Measurements from ENCODE around the gene SDK1.

Gene SDK1

DNA sequence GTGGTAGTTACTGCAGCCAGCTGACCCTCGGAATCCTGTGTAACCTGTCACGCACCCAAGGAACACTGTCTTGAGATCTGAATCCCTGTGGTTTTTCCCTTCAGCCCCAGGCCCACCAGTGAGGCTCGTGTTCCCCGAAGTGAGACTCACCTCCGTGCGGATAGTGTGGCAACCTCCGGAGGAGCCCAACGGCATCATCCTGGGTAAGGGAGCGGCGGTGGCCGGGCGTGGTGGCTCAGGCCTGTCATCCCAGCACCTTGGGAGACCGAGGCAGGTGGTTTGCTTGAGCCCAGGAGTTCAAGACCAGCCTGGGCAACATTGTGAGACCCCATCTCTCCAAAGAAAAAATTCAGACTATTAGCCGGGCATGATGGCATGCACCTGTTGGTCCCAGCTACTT, 831.2 kb downstream of the SDK1 start:
- DNase-seq (ENCODE audit: low spot score), result no peak
- CTCF ChIA-PET, result interaction anchor here (0.7 kb wide), 1 partner anchor 209 kb away, joined by 4 read pairs; no protein-coding TSS in a partner anchor
- TF ChIP-seq, protein P1, sequence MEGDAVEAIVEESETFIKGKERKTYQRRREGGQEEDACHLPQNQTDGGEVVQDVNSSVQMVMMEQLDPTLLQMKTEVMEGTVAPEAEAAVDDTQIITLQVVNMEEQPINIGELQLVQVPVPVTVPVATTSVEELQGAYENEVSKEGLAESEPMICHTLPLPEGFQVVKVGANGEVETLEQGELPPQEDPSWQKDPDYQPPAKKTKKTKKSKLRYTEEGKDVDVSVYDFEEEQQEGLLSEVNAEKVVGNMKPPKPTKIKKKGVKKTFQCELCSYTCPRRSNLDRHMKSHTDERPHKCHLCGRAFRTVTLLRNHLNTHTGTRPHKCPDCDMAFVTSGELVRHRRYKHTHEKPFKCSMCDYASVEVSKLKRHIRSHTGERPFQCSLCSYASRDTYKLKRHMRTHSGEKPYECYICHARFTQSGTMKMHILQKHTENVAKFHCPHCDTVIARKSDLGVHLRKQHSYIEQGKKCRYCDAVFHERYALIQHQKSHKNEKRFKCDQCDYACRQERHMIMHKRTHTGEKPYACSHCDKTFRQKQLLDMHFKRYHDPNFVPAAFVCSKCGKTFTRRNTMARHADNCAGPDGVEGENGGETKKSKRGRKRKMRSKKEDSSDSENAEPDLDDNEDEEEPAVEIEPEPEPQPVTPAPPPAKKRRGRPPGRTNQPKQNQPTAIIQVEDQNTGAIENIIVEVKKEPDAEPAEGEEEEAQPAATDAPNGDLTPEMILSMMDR (conservative IDR thresholded peaks at IDR 0.05; ENCODE audit: low read depth), result no peak
- POLR2A ChIA-PET (ENCODE audit: low non-redundant PET), result no interaction called here
- no peak overlapping the region for H3K27ac ChIP-seq

DNA sequence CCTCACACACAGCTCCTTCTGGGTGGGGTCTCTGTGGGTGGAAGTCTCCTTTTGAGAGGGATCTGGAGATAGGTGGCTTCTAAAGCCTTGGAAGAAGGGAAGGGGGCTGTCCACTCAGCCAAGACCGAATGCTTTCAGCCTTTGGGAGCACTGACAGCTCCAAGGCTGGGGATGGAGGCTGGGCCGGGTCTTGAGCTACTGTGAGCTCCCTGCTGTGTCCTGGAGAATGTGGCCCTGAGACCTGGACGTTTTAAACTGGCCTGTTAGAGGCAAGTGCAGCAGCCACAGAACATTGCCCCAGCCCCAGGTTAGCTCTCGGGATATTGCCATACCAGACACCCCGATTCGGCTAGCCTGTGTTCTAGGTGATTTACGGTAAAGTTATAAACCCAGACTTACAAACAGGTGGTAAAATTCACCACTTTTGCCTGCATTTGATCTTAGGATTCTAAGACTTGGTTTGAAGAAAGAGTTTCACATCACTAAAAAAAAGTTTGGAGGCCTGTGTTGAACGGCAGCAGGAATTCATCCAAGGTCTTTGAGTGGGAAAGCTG, 832.5 kb downstream of the SDK1 start:
- DNase-seq (ENCODE audit: low spot score), result no peak
- TF ChIP-seq, protein P1 (conservative IDR thresholded peaks at IDR 0.05; ENCODE audit: low read depth), result no peak
- ChIA-PET CTCF (interaction anchor here (0.6 kb wide), 2 partner anchors 19 to 103 kb away, joined by 3 to 10 read pairs; no protein-coding TSS in a partner anchor), POLR2A (ENCODE audit: low non-redundant PET) (no interaction called here)
- H3K27ac ChIP-seq, result no peak overlapping the region

DNA sequence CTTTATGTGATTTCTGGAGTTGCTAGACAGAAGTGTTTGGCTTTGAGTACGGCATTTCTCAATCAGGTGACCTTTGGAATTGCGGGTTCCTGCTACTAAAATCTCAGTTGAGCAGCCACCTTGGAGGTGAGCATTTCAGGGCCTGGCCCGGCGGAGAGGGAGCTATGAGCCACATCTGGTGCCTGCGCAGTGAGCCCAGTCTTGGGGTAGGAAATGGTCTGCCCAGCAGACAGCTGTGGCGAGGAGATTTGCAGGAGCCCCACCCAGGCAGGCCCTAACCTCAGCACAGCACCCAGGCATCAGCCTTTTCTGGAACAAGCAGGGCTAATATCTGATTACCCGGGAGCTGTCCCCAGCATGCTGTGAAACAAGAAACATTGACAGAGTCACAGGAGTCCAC, 833.2 kb downstream of the SDK1 start:
- no peak overlapping the region for H3K27ac ChIP-seq
- ChIA-PET CTCF (no interaction called here), POLR2A (ENCODE audit: low non-redundant PET) (no interaction called here)
- DNase-seq (ENCODE audit: low spot score), result no peak
- TF ChIP-seq, protein P1 (conservative IDR thresholded peaks at IDR 0.05; ENCODE audit: low read depth), result no peak

DNA sequence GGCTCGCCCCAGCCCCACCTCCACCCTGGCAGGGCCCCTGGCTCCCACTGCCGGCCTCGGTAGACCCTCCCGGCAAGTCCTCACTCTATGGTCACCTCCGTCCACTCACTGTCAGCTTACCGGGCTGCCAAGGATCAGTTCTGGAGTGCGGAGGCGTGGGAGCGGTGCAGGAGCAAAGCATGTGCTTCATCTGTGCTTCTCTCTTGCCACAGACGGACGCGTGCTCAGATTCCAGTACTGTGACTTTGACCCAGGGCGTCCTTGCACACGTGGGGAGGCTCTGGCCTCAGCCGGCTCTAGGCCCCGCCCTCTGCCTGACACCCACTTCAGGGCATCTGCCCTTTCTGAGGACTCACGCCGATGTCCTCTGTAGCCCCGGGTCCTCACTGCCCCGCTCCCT, 833.6 kb downstream of the SDK1 start:
- CTCF ChIA-PET, result no interaction called here
- H3K27ac ChIP-seq, result no peak overlapping the region
- POLR2A ChIA-PET (ENCODE audit: low non-redundant PET), result no interaction called here
- TF ChIP-seq, protein P1 (conservative IDR thresholded peaks at IDR 0.05; ENCODE audit: low read depth), result no peak
- no peak for DNase-seq (ENCODE audit: low spot score)

DNA sequence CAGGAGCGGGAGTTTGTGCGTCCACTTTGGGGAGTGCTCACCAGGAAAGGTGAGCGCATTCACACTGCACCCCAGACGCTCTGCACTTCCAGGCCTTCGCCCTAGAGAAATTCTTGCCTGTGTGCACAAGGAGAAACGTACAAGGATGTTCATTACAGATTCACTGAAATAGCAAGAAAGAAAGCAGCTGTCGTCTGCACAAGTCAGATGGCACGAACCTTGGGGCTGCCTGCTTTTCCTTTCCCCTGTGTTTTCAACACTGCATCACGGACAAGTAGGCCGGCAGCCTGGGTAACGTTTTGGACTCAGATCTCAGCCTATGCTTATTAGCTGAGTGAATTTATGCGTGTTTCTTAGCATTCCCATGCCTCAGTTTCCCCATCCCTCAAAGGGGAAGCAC, 834.2 kb downstream of the SDK1 start:
- TF ChIP-seq, protein P1 (conservative IDR thresholded peaks at IDR 0.05; ENCODE audit: low read depth), result no peak
- H3K27ac ChIP-seq, result no peak overlapping the region
- no peak for DNase-seq (ENCODE audit: low spot score)
- CTCF ChIA-PET, result no interaction called here
- POLR2A ChIA-PET (ENCODE audit: low non-redundant PET), result no interaction called here

DNA sequence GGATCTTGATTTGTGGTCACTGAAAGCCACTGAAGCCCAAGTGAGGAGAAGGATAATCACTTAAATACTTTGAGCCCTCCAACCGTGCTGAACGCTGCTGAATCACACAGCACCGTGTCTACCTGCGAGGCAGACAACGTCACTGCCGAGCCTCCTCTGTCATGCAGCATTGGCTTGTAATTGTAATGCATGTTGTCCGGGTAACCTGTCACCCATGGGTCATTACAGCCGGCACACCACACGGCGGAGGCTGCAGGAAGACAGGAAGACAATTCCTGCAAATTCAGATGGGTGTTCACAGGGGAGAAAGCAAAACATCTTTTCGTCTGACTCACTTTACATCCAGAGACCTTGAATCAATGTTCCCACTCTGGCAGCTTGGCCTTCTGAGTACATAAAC, 835.0 kb downstream of the SDK1 start:
- ChIA-PET POLR2A (ENCODE audit: low non-redundant PET) (no interaction called here), CTCF (interaction anchor here (0.6 kb wide), 1 partner anchor 872 kb away, joined by 3 read pairs; no protein-coding TSS in a partner anchor)
- DNase-seq (ENCODE audit: low spot score), result no peak
- TF ChIP-seq, protein P1 (conservative IDR thresholded peaks at IDR 0.05; ENCODE audit: low read depth), result no peak
- H3K27ac ChIP-seq, result no peak overlapping the region
